Pons (tissue), 1 donor: ENCODE measurements around the gene CAMSAP2.

Source experiments
- DNase-seq: peaks from one replicate; pipeline ENCODE4 v3.0.0-alpha.2; 2016; ENCODE audit warnings: low spot score

Gene CAMSAP2

DNA sequence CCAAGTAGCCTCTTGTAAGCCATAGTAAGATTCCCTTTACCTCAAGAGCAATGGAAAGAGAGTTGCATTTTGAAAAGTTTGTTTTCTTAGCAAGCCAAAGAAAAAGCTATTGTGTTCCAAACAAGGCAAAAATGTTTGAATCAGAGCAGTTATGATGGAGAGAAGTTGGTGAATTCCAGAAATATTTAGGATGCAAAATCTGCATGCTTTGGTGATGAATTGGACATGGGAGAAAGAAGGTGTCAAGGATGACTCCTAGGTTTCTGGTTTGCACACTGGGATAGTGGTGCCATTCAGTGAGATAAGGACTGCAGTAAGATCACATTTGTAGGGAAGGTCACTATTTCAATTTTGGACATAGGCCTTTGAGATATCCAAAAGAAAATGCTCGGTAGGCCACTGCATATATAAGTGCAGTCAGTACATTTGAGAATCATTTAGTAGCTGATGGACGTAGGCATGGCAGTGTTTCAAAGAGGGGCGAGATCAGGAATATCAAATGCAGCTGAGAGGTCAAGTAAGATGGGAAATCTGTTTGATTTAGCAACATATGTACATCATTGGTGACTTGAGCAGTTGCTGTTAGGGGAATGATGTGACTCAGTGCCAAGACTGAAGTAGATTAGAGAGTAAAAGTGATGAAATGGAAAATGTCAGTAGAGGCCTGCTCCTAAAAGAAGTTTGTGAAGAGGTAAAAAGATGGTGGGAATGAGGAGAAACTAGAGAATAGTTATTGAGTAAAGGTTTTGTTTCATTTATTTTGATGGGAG, 100.2 kb downstream of the CAMSAP2 start:
- no peak for DNase-seq

- no peak for DNase-seq
Observed at GRCh38 chr1:200845360-200845759, 106.7 kb downstream of the CAMSAP2 start.

- no peak for DNase-seq
Observed at GRCh38 chr1:200846398-200846797, 107.7 kb downstream of the CAMSAP2 start.

GRCh38 chr1:200849430-200849829, 110.7 kb downstream of the CAMSAP2 start:
- no peak for DNase-seq

GRCh38 chr1:200850554-200850953, 111.9 kb downstream of the CAMSAP2 start:
- DNase-seq: no peak

DNA sequence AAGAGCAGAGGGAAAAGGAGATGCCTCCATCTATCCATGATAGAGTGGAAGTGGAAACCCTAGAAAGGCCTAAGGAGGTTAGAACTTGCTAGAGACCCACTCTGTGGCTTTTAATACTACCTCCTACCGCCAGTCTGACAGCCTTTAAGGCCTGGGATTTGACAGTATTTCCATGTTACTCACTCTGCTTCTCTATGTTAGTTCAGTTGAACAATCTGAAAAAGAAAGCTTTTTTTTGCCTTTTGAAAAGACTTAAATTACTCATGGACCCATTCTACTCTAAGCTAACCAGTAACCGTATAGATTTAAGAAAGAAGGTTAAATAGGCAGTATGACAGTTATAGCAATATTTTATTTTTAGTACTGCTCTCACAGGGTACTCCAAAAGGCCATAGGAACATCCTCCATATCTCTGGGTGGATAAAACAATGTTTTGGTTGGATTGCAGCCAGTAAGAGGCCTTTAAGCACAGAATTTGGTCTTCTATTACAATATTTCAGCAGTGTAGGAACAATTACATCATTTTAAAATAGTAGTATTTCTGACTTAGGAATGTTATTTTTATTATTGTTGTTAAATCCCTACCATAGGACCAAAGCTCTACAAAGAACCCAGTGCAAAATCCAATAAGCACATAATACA, 118.1 kb downstream of the CAMSAP2 start:
- DNase-seq: no peak

DNA sequence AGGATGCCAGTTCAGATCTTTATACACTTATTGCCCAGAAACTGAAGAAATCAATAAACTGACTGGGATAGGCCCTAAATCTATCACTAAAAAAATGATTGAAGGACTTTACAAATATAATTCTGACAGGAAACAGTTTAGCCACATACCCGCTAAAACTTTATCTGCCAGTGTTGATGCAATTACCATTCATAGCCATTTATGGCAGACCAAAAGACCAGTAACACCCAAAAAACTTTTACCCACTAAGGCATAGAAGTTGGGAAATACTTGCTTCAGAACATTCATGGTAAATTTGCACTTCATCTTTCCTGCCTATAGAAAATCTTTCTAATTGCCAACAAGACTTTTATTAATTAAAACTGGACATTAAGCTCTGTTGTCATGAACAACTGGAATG, 119.1 kb downstream of the CAMSAP2 start:
- DNase-seq: no peak

- DNase-seq: no peak
Observed at GRCh38 chr1:200861937-200862647, 123.4 kb downstream of the CAMSAP2 start.

- DNase-seq: no peak
Observed at GRCh38 chr1:200862713-200863415, 124.2 kb downstream of the CAMSAP2 start.

DNA sequence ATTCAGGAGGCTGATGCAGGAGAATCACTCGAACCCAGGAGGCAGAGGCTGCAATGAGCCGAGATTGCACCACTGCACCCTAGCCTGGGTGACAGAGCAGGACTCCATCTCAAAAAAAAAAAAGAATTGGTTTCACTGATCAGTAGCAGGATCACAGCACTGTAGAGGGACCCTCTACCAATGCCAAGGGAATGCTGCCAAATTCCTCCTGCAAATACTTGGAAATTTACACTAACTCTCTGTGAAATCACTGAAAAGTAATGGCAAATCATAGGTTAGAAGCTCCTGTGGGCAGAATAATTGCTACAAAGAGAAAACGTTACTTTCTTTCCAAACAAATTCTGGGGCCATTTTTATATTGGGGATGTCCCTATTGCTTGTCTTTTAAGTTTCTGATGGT, 127.4 kb downstream of the CAMSAP2 start:
- no peak for DNase-seq

DNA sequence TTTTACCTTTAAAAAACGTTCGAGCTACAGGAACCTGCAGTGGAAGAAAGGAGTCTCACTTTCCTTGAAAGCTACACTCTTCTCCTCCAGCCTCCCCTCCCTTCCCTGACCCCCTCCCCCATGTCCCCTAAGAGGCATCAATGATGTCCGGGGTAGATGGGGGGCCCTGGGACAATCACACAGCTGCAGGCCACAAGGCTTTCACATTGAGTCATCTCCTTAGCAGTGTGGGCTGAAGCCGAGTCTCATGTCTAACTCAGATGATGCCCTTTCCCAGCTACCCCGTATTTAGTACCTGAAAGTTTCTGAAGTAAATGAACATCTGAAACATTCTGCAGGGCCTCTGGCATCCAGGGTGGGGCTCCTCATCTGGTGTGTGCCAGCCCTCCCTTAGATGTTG, 127.8 kb downstream of the CAMSAP2 start:
- DNase-seq: no peak

GRCh38 chr1:200867018-200867811, 128.5 kb downstream of the CAMSAP2 start:
- no peak for DNase-seq

GRCh38 chr1:200869376-200869752, 130.7 kb downstream of the CAMSAP2 start:
- DNase-seq: no peak

DNA sequence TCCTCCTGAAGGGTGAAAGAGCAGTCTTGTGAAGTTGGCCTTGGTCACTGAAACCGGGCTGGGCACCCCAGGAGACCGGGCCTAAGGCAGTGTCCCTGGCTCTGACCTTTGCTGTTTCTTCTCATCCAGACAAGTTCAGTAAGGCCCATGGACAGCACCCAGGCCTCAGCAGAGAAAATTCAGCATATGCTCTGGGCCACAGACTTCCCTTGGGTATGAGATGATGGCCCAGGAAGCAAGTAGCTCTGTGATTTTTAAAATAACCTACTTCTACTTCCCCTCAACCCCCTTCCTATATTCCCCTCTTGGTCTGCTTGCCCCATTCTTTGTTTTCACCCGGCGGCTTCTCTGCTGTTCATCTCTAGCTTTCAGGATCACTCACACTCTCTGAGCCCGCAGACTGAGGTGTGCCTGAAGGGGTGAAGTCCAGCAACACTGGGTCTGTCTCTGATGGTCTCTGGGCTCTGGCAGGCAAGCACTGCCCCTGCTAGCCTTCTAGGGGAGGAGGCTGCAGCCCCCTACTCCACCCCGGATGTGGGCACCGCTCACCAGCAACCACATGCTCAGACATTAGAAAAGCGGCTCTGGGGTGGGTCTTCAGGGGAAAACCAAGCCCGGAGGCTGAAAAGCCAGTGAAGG, 131.2 kb downstream of the CAMSAP2 start:
- no peak for DNase-seq

DNA sequence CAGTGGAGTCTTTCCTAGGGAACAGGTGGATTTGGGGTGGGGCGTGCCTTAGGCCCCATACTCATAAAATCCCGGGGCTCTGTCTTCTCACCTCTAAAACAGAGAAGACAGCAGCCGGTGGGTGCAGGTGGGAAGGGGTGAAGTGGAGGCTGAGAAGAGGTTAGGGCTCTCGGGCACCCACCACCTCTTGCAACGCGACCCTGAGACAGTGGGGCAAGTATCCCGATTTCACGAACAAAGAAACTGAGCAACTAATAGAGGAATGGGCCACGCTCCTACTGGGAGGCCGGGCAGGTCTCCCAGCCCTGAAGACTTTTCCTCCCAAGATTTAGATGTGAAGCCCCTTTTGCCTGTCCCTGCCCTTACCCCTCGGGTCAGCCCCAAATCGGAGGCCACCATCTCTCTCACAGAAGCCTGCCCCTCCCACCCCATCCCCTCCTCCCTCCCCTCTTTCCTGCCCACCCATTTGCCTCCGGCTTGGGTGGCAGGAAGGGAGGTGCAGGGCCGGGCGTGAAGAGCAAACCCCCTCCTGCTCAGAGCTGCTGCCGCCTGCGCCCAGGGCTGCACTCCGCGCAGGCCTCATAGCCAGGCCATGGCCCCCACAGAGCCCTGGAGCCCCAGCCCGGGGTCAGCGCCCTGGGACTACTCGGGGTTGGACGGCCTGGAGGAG, 133.9 kb downstream of the CAMSAP2 start, which contains the start of gene GPR25:
Gene GPR25, plus strand, starts transcription at position 536 of the 670 bp plus-strand sequence. Its CDS starts 57 bp downstream, at position 593.
- no peak for DNase-seq

GRCh38 chr1:200873116-200873670, 134.5 kb downstream of the CAMSAP2 start:
- no peak for DNase-seq

DNA sequence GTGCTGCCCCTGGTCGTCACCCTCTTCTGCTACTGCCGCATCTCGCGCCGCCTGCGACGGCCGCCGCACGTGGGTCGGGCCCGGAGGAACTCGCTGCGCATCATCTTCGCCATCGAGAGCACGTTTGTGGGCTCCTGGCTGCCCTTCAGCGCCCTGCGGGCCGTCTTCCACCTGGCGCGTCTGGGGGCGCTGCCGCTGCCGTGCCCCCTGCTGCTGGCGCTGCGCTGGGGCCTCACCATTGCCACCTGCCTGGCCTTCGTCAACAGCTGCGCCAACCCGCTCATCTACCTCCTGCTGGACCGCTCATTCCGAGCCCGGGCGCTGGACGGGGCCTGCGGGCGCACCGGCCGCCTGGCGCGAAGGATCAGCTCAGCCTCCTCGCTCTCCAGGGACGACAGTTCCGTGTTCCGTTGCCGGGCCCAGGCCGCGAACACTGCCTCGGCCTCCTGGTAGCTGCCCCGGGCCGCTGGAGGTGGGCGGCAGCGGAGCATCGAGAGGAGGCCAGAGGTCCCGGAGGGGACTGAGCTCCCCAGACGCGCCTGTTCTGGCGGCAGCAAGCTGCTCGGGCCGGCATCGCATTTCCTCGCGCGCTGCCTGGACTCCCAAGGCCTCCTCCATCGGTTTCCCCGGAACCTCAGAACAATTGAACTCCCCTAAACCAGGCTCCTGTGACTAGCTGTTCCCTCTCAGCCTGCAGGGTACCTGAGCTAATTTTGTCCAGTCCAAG, 135.1 kb downstream of the CAMSAP2 start:
- DNase-seq: no peak

- DNase-seq: no peak
Observed at GRCh38 chr1:200874694-200875093, 136.0 kb downstream of the CAMSAP2 start.

- no peak for DNase-seq
Observed at GRCh38 chr1:200875416-200875815, 136.7 kb downstream of the CAMSAP2 start.
